SH-SY5Y (cell line): ENCODE data around the gene RIMS3.

Experiments used
- GATA2 ChIP-seq: IDR thresholded peaks from 2 replicates; pipeline ENCODE4 v1.6.1; 2011; ENCODE audit warnings: mild to moderate bottlenecking, low read depth, low read length
- GATA3 ChIP-seq: IDR thresholded peaks from 2 replicates; pipeline ENCODE4 v1.6.1; 2011; ENCODE audit warnings: low read depth, mild to moderate bottlenecking, low read length, moderate library complexity

- TF ChIP-seq GATA2, result no peak
- no peak for TF ChIP-seq GATA3
These were observed 8.4 kb downstream of the RIMS3 start for GRCh38 chr1:40657046-40657445.
